Measurements from ENCODE around the gene ELL.

ELL gene

DNA sequence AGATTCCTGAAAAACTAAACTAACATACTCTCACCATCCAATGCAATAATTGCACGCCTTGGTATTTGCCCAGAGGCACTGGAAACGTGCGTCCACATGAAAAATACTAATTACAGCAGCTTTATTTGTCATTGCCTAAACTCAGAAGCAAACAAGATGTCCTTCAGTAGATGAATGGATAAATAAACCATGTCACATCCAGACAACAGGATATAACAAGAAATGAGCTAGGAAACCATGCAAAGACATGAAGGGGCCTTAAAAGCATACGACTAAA lies 25.0 kb downstream of the ELL start:
- peak overlapping the region; percentile 60 for H3K27ac ChIP-seq
- TF ChIP-seq ZFX (IDR thresholded peaks at IDR 0.05; ENCODE audit: borderline replicate concordance) (no peak), CTCF (IDR thresholded peaks at IDR 0.05) (no peak)

GRCh38 chr19:18496167-18496979 lies 25.5 kb downstream of the ELL start:
- H3K27ac ChIP-seq = peak overlapping the region; percentile 60
- TF ChIP-seq ZFX (IDR thresholded peaks at IDR 0.05; ENCODE audit: borderline replicate concordance) = no peak
- TF ChIP-seq CTCF (IDR thresholded peaks at IDR 0.05) = peak; percentile 39

DNA sequence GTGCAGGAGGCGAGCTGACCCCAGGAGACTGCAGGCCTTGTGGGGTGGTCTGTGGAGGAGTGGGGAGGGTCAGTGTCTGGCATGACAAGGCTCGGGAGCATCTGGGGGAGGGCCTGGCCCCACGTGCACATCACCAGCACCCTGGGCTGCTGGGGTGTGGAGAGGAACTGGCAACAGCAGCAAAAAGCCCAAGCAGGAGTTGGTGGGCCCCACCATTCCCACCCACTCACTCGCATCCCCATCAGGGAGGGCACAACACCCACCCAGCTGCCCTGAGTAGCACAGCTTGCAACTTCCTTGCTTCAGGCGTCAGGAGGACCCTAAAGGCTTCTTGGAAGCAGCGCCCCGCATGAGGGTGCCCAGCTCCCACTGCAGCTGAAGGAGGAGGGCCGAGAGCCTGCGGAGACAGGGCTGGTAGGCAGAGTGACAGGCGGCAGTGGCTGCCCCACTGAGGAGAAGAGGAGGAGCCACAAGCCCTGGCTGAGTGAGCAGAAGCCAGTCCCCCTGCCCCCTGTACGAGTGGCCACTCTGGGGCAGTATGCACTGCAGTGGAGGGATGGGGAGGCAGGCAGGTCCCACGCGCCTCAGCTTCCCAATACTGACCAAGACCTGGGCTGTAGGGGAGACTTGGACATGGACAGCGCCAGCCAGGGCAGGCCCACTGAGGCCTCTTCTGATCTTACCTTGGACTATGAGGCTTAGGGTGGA lies 26.5 kb downstream of the ELL start:
- H3K27ac ChIP-seq = no peak overlapping the region
- TF ChIP-seq ZFX (IDR thresholded peaks at IDR 0.05; ENCODE audit: borderline replicate concordance) (no peak), CTCF (IDR thresholded peaks at IDR 0.05) (no peak)

- TF ChIP-seq CTCF (IDR thresholded peaks at IDR 0.05) (no peak), ZFX (IDR thresholded peaks at IDR 0.05; ENCODE audit: borderline replicate concordance) (no peak)
These were observed 27.6 kb downstream of the ELL start for GRCh38 chr19:18494267-18494607.

DNA sequence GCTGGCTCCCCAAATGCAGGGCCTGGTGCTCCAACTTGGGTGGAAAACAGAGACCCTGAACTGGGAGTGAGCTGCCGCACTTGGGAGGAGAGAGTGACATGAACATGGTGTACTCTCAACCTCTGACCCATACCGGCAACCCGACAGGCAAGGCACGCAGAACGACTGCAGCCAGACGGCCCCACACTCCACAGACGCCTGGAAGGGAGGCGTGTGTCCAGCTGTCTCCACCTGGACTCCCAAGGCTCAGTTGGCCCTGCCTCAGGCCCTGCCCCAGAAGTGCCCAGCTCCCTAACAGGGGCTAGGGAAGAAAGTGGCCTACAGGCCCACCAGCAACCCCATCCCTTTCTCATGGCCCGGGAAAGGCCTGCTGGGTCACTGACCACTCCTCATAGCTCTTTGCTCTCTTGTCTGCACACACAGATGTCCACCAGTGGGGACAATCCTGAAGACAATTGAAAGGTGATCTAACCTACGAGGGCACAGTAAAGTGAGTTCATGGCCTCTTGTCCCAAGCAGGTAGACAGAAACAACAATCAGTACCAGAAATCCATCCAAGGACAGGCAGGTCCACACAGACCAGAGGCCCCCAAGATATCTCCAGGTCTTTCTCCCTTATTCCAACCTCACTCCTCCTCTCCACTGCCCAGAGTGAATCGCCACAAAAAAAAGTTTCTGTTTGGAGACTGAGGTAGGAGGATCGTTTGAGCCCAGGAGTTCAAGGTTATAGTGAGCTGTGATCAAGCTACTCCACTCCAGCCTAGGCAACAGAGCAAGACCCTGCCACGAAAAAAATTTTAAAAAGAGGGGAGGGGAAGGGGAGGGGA lies 28.2 kb downstream of the ELL start:
- no peak for TF ChIP-seq CTCF (IDR thresholded peaks at IDR 0.05)
- TF ChIP-seq ZFX (IDR thresholded peaks at IDR 0.05; ENCODE audit: borderline replicate concordance) = no peak
- H3K27ac ChIP-seq = no peak overlapping the region

More at GRCh38 chr19:18494267-18494607, 27.6 kb downstream of the ELL start:
- H3K27ac ChIP-seq = no peak overlapping the region

DNA sequence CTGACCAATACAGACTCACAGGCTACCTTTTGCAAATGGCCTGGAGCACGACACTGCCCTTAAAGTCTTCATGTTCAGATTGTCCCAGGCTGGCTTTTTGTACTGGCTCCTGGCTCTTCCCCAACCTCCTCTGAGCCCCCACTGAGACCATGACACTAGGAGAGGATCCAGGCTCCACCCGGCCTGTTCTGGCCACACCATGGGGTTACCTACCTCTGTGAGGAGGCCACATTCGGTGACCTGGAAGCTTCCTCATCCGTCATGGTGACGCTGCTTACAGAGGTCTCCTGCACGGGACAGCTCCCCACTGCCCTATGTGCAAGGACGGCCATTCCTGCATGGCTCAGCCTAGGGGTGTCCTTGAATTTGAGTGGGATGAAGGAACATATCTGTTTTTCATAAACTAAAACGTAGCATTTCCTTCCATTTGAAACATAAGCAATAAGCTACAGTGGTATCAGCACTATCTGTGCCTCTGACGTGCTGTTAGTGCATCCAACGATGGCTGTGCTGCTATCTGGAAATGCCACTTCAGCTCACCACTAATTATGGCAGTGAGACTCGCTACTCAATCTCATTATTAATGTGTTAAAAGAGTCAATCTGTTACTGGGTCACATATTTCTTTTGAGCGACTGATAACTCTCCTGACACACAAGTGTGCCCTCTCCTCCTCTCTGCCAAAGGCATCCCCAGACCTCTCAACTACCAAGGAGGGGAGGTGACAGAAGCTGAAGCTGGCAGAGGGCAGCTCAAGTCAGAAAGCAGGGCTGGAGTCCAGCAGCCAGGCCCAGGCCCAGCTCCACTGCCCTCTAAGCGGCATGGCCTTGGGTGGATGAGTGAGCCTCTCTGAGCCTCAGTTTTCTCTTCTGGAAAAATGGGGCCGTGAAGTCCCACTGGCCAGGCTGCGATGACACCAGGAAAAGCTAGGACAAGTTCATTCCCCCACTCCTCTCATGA lies 29.6 kb downstream of the ELL start:
- TF ChIP-seq ZFX (IDR thresholded peaks at IDR 0.05; ENCODE audit: borderline replicate concordance) (no peak), CTCF (IDR thresholded peaks at IDR 0.05) (no peak)
- no peak overlapping the region for H3K27ac ChIP-seq
